H1 (cell line): ENCODE data around the gene LDLRAD3. TPM values are rescaled to one million over a fixed set of nuclear protein-coding genes. Genes with fewer than 3 reads are reported as not detected.

Experiments used
- CTCF ChIA-PET: fragments of 300-600 bp; sonication (Branson Sonifier 250); formaldehyde crosslinking; loops from one replicate; lab custom pipeline; 2021; ENCODE audit not compliant: partially characterized antibody; lab: Charles Lee
- POLR2A ChIA-PET: fragments of 300-600 bp; sonication (Branson Sonifier 250); formaldehyde crosslinking; loops from one replicate; lab custom pipeline; 2021; ENCODE audit warnings: inconsistent platforms; ENCODE audit not compliant: partially characterized antibody; lab: Charles Lee
- DNase-seq, 2 experiments: peaks; one replicate each; pipeline versions ENCODE4 v3.0.0 to v3.0.0-alpha.2; 2010 to 2022; ENCODE audit warnings: low spot score in 2 of 2, low read depth in 1 of 2, mixed read lengths in 1 of 2
- FAIRE-seq: peaks from 2 replicates; lab custom pipeline; 2011; peaks lifted over from hg19 to GRCh38; lab: Jason Lieb, UNC
- H2AFZ ChIP-seq: 2 replicates; pipeline ENCODE4 v1.8.1; 2012; ENCODE audit warnings: low read length, inconsistent platforms
- H2AK5ac ChIP-seq: 2 replicates; pipeline ENCODE4 v1.6.1; 2013; ENCODE audit warnings: low read depth, low read length
- H2BK120ac ChIP-seq: replicated peaks from 2 replicates; pipeline ENCODE3; 2013; ENCODE audit warnings: low read depth, low read length, inconsistent platforms
- H2BK12ac ChIP-seq: 2 replicates; pipeline ENCODE4 v1.6.1; 2013; ENCODE audit warnings: low read depth, low read length
- H2BK15ac ChIP-seq: 2 replicates; pipeline ENCODE4 v1.6.1; 2013; ENCODE audit warnings: low read length
- H2BK20ac ChIP-seq: 2 replicates; pipeline ENCODE4 v1.6.1; 2013; ENCODE audit warnings: low read length
- H2BK5ac ChIP-seq: 2 replicates; pipeline ENCODE4 v1.6.1; 2013; ENCODE audit warnings: low read depth, low read length
- H3K14ac ChIP-seq: 2 replicates; pipeline ENCODE4 v1.6.1; 2013; ENCODE audit warnings: inconsistent platforms; ENCODE audit not compliant: insufficient read length
- H3K18ac ChIP-seq: 2 replicates; pipeline ENCODE4 v1.6.1; 2013; ENCODE audit warnings: low read length; ENCODE audit errors: extremely low read depth
- H3K23ac ChIP-seq: 2 replicates; pipeline ENCODE4 v1.6.1; 2013; ENCODE audit warnings: inconsistent platforms; ENCODE audit not compliant: insufficient read length
- H3K23me2 ChIP-seq: 2 replicates; pipeline ENCODE4 v1.6.1; 2013; ENCODE audit warnings: low read depth, low read length
- H3K27ac ChIP-seq: 2 replicates; pipeline ENCODE4 v1.6.1; 2011; ENCODE audit warnings: low read depth, low read length, inconsistent platforms
- H3K27me3 ChIP-seq, 4 experiments: replicated peaks in 1 of 4; 1 replicate in 1 of 4; 2 replicates in 3 of 4; pipeline versions ENCODE4 v1.6.1 to v1.8.1; 2011 to 2013; ENCODE audit warnings: low read length in 3 of 4, mild to moderate bottlenecking in 3 of 4, inconsistent platforms in 2 of 4, mixed read lengths in 2 of 4, moderate library complexity in 1 of 4; ENCODE audit not compliant: control insufficient read depth in 3 of 4, insufficient read depth in 3 of 4; ENCODE audit errors: extremely low read depth in 1 of 4
- H3K36me3 ChIP-seq, 4 experiments: 2 replicates each; pipeline versions ENCODE4 v1.6.1 to v1.8.1; 2011 to 2013; ENCODE audit warnings: mild to moderate bottlenecking in 4 of 4, low read length in 3 of 4, moderate library complexity in 2 of 4, control low read depth in 1 of 4, inconsistent platforms in 1 of 4; ENCODE audit not compliant: insufficient read depth in 4 of 4, control insufficient read depth in 2 of 4
- H3K4ac ChIP-seq: replicated peaks from 2 replicates; pipeline ENCODE3; 2013; ENCODE audit warnings: low read length, low read depth, mixed read lengths, inconsistent platforms; ENCODE audit not compliant: insufficient read length
- H3K4me1 ChIP-seq, 4 experiments: replicated peaks in 1 of 4; 1 replicate in 1 of 4; 2 replicates in 3 of 4; pipeline versions ENCODE4 v1.6.1 to v1.8.1; 2011 to 2013; ENCODE audit warnings: low read length in 3 of 4, inconsistent platforms in 2 of 4, mixed read lengths in 1 of 4; ENCODE audit not compliant: insufficient read depth in 4 of 4, control insufficient read depth in 3 of 4
- H3K4me2 ChIP-seq, 2 experiments: 2 replicates each; pipeline versions ENCODE4 v1.6.1 to v1.8.1; 2011 to 2013; ENCODE audit warnings: low read depth in 2 of 2, low read length in 2 of 2, control low read depth in 1 of 2, inconsistent platforms in 1 of 2, mild to moderate bottlenecking in 1 of 2; ENCODE audit not compliant: insufficient read depth in 1 of 2
- H3K4me3 ChIP-seq, 4 experiments: fragments of 200-600, 300-600 bp in 1 of 4; sonication (generic), shearing (Covaris generic), sonication (Bioruptor Twin) in 1 of 4; 2 replicates each; pipeline versions ENCODE4 v1.5.1 to v1.8.1; 2011 to 2016; ENCODE audit warnings: low read length in 4 of 4, low read depth in 3 of 4, control low read depth in 2 of 4, inconsistent platforms in 2 of 4, mild to moderate bottlenecking in 2 of 4, mixed read lengths in 1 of 4, moderate library complexity in 1 of 4; ENCODE audit not compliant: insufficient read depth in 2 of 4; ENCODE audit errors: extremely low read depth in 1 of 4
- H3K56ac ChIP-seq: replicated peaks from 2 replicates; pipeline ENCODE3; 2013; ENCODE audit warnings: low read depth, mild to moderate bottlenecking, mixed read lengths, low read length, inconsistent platforms; ENCODE audit not compliant: insufficient read length
- H3K79me1 ChIP-seq: 2 replicates; pipeline ENCODE4 v1.6.1; 2013; ENCODE audit warnings: low read depth, low read length, control low read depth
- H3K79me2 ChIP-seq, 2 experiments: 2 replicates each; pipeline versions ENCODE4 v1.6.1 to v1.8.1; 2012 to 2013; ENCODE audit warnings: low read length in 2 of 2, mild to moderate bottlenecking in 2 of 2, inconsistent platforms in 1 of 2; ENCODE audit not compliant: insufficient read depth in 2 of 2, control insufficient read depth in 1 of 2
- H3K9ac ChIP-seq, 4 experiments: replicated peaks in 1 of 4; 1 replicate in 1 of 4; 2 replicates in 3 of 4; pipeline versions ENCODE4 v1.6.1 to v1.8.1; 2011 to 2013; ENCODE audit warnings: low read depth in 3 of 4, low read length in 3 of 4, control low read depth in 2 of 4, mild to moderate bottlenecking in 2 of 4, moderate library complexity in 2 of 4, inconsistent platforms in 1 of 4; ENCODE audit errors: extremely low read depth in 1 of 4
- H3K9me3 ChIP-seq, 2 experiments: 2 replicates each; pipeline versions ENCODE4 v1.6.1 to v1.8.1; 2012 to 2013; ENCODE audit warnings: mild to moderate bottlenecking in 2 of 2, moderate library complexity in 2 of 2, control low read depth in 1 of 2, inconsistent platforms in 1 of 2, low read depth in 1 of 2, low read length in 1 of 2, mixed read lengths in 1 of 2; ENCODE audit not compliant: insufficient read depth in 2 of 2
- H4K20me1 ChIP-seq, 2 experiments: replicated peaks in 1 of 2; 2 replicates each; pipeline versions ENCODE3 to v1.8.1; 2011 to 2013; ENCODE audit warnings: inconsistent platforms in 2 of 2, low read length in 2 of 2, mild to moderate bottlenecking in 1 of 2; ENCODE audit not compliant: insufficient read depth in 2 of 2, control insufficient read depth in 1 of 2
- H4K5ac ChIP-seq: 2 replicates; pipeline ENCODE4 v1.6.1; 2013; ENCODE audit warnings: low read length, low read depth, mixed read lengths, inconsistent platforms; ENCODE audit not compliant: insufficient read length
- H4K8ac ChIP-seq: 2 replicates; pipeline ENCODE4 v1.8.0; 2013; ENCODE audit warnings: mild to moderate bottlenecking, moderate library complexity, low read length, inconsistent platforms; ENCODE audit not compliant: insufficient read depth; ENCODE audit errors: extremely low read depth
- H4K91ac ChIP-seq: replicated peaks from 2 replicates; pipeline ENCODE3; 2013; ENCODE audit warnings: low read length, mixed read lengths, inconsistent platforms; ENCODE audit not compliant: insufficient read length
- ASH2L ChIP-seq: fragments of 200-600, 300-600 bp; sonication (generic); IDR thresholded peaks from one replicate; pipeline ENCODE4 v1.7.1; 2017; ENCODE audit warnings: low read length
- CTCF ChIP-seq, 3 experiments: IDR thresholded peaks; 1 replicate in 2 of 3; 2 replicates in 1 of 3; pipeline versions ENCODE4 v1.5.1 to v1.6.1; 2011; ENCODE audit warnings: low read length in 3 of 3, mild to moderate bottlenecking in 3 of 3, inconsistent platforms in 2 of 3, low read depth in 1 of 3, moderate library complexity in 1 of 3; ENCODE audit not compliant: insufficient read depth in 1 of 3; ENCODE audit errors: control extremely low read depth in 1 of 3
- FOSL1 ChIP-seq: IDR thresholded peaks from 2 replicates; pipeline ENCODE4 v1.6.1; 2011; ENCODE audit warnings: mild to moderate bottlenecking, low read depth, low read length, moderate library complexity; ENCODE audit not compliant: insufficient read depth
- GABPA ChIP-seq: IDR thresholded peaks from 2 replicates; pipeline ENCODE4 v1.6.1; 2011; ENCODE audit warnings: mild to moderate bottlenecking, low read length, moderate library complexity, borderline replicate concordance; ENCODE audit not compliant: insufficient read depth
- KDM4A ChIP-seq: IDR thresholded peaks from one replicate; pipeline ENCODE4 v1.7.1; 2012; ENCODE audit warnings: low read depth, mild to moderate bottlenecking, moderate library complexity, low read length, inconsistent platforms; ENCODE audit not compliant: severe bottlenecking
- RAD21 ChIP-seq, 2 experiments: IDR thresholded peaks in 1 of 2; conservative IDR thresholded peaks in 1 of 2; 2 replicates each; pipeline ENCODE4 v1.6.1; 2011; ENCODE audit warnings: low read depth in 2 of 2, low read length in 2 of 2, improper control_type of control experiment in 1 of 2, inconsistent platforms in 1 of 2, mild to moderate bottlenecking in 1 of 2, moderate library complexity in 1 of 2
- TAF1 ChIP-seq: IDR thresholded peaks from 2 replicates; pipeline ENCODE4 v1.6.1; 2011; ENCODE audit warnings: mild to moderate bottlenecking, low read depth, low read length
- WGBS, 2 experiments: shearing (Covaris generic) in 1 of 2; methylation state at CpG; one replicate each; pipeline versions ENCODE4 v1.1.6 to v1.1.7; 2013 to 2015; ENCODE audit warnings: low lambda C conversion rate in 2 of 2, mixed read lengths in 2 of 2, inconsistent platforms in 1 of 2, low coverage in 1 of 2, missing lambda C conversion rate in 1 of 2; ENCODE audit not compliant: insufficient replicate concordance in 2 of 2, insufficient coverage in 1 of 2, insufficient read length in 1 of 2; ENCODE audit errors: extremely low coverage in 1 of 2, missing lambda C conversion rate in 1 of 2; 5-methylcytosine and 5-hydroxymethylcytosine counted together
- polyA plus RNA-seq, 7 experiments: library from polyadenylated mRNA; depleted of rRNA in 3 of 7; stranded (reverse) in 5 of 7; unstranded in 2 of 7; fragments of >200 nt in 5 of 7; fragments of 200-250 nt in 2 of 7; gene quantifications; 1 replicate in 5 of 7; 2 replicates in 1 of 7; 4 replicates in 1 of 7; pipeline versions ENCODE4 v1.2.1 to v1.2.3, GENCODE V29; 2011 to 2013; ENCODE audit warnings: missing spikeins in 2 of 7, mixed read lengths in 2 of 7
- total RNA-seq: library from RNA; stranded (reverse); fragmentation: NEBNext Ultra II Directional; extraction: Animal tissue kit (Norgen Biotek cat#: 25700); gene quantifications from 2 replicates; pipeline ENCODE4 v1.2.1, GENCODE V29; 2021
- TF ChIP-seq, protein P1 (sequence below): IDR thresholded peaks from 2 replicates; pipeline ENCODE4 v1.6.1; 2011; ENCODE audit warnings: low read depth, mild to moderate bottlenecking, low read length; ENCODE audit not compliant: insufficient read depth

LDLRAD3 gene
- total and polyA plus RNA-seq, 2 of the 8 experiments (the other 6 are each of a cell fraction or from before 2014, with no cell fraction given): 18.6 to 22.8 TPM

DNA sequence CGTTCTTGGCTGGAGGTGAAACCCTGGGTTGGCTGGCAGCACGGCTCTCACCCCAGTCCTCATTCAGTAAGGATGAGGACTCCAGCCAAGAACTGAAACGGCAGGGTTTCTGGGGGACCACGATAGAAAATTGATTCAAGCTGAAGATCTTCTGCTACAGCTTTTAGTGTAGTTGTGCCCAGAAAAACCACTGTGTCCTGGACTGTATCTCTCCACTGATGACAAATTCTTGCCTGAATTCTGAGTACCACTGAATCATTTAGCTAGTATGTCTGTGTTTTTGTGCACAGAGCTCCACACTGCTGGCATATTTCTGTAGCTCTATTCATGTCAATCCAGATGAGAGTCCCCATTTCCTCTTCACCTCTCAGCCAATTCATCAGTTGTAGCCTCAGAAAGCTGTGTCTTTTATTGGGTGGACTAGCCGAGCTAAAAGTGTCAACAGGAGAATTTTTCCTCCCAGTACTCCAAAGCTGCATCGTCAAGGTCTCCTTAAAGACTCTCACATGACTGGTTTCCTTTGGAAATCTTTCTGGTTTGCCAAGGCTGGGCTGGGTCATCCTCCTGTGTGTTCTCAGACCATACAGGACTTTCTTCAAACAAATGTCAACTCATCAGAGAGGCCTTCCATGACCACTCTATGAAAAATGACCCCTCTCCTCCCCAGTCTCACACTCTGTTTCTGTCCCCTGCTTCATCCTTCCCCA lies 144.6 kb downstream of the LDLRAD3 start:
- DNase-seq (no peak), FAIRE-seq (no peak)
- no peak overlapping the region for H4K8ac ChIP-seq
- POLR2A ChIA-PET: interaction anchor here (0.8 to 1.3 kb wide), 2 partner anchors 11 to 21 kb away, joined by 4 to 7 read pairs; no protein-coding TSS in a partner anchor
- H3K4me3 ChIP-seq: no peak overlapping the region
- H3K79me2 ChIP-seq: no peaks in the 10 kb centered on the region
- H3K56ac ChIP-seq: no peak overlapping the region
- H3K18ac ChIP-seq: no peak overlapping the region; the same call in 1 of the 2 replicates
- H3K9me3 ChIP-seq: no peaks in the 10 kb centered on the region
- no peak overlapping the region for H2BK12ac ChIP-seq
- no peak overlapping the region for H4K91ac ChIP-seq
- H3K36me3 ChIP-seq: peaks cover 0 to 13% (median under 1%) of the 10 kb centered on the region in 4 experiments; a peak in 2 of 8 replicates
- H3K23ac ChIP-seq: no peak overlapping the region
- H2AK5ac ChIP-seq: peak overlapping the region; percentile 80; the same call in 1 of the 2 replicates
- no peak overlapping the region for H2BK5ac ChIP-seq
- H4K5ac ChIP-seq: no peak overlapping the region
- no peak overlapping the region for H3K14ac ChIP-seq
- peak overlapping the region; percentile 87 for H2BK20ac ChIP-seq
- H2BK120ac ChIP-seq: no peak overlapping the region
- WGBS, 2 experiments: 85% methylated on average over 6 of the region's 6 CpGs; no CpG with 5 or more reads in 1 of the 2 experiments
- H2AFZ ChIP-seq: no peak overlapping the region
- no peaks in the 10 kb centered on the region for H3K79me1 ChIP-seq
- H3K23me2 ChIP-seq: no peaks in the 10 kb centered on the region
- no peak overlapping the region for H3K9ac ChIP-seq
- no peaks in the 10 kb centered on the region for H4K20me1 ChIP-seq
- H3K27ac ChIP-seq: no peak overlapping the region
- H3K4ac ChIP-seq: no peak overlapping the region
- CTCF ChIA-PET: interaction anchor here (0.6 to 2.5 kb wide), 13 partner anchors 10 to 473 kb away, joined by 3 to 18 read pairs (median 4); no protein-coding TSS in a partner anchor
- 0 out of 2 replicates have a peak overlapping the region, but pooled peaks have one; percentile 24 for H2BK15ac ChIP-seq
- peaks cover 4 to 25% (median 21%) of the 10 kb centered on the region in 4 experiments; a peak in 5 of 7 replicates for H3K4me1 ChIP-seq
- H3K4me2 ChIP-seq: no peak overlapping the region
- H3K27me3 ChIP-seq: no peaks in the 10 kb centered on the region
- no peak for TF ChIP-seq GABPA
- no peak for TF ChIP-seq ASH2L
- TF ChIP-seq KDM4A: no peak
- no peak for TF ChIP-seq TAF1
- TF ChIP-seq FOSL1: no peak
- TF ChIP-seq, protein P1, sequence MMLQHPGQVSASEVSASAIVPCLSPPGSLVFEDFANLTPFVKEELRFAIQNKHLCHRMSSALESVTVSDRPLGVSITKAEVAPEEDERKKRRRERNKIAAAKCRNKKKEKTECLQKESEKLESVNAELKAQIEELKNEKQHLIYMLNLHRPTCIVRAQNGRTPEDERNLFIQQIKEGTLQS: no peak
- no peak for TF ChIP-seq CTCF (IDR thresholded peaks at IDR 0.05; ENCODE audit: control extremely low read depth in 1 of 3, insufficient read depth in 1 of 3, low read depth in 1 of 3, low read length in 3 of 3)
- TF ChIP-seq RAD21 (IDR thresholded peaks at IDR 0.05 in 1 of 2, conservative IDR thresholded peaks at IDR 0.05 in 1 of 2; ENCODE audit: low read depth in 2 of 2, low read length in 2 of 2): no peak
